C4-2B (cell line): ENCODE results near the gene ABCG2.

Experiments
- ZFX ChIP-seq: fragments of 450-650 bp; IDR thresholded peaks from 2 replicates; pipeline ENCODE4 v1.6.1; 2017
- TF ChIP-seq, protein P1 (sequence below): fragments of 450-650 bp; conservative IDR thresholded peaks from 2 replicates; pipeline ENCODE4 v1.5.1; 2017; ENCODE audit warnings: mild to moderate bottlenecking

DNA sequence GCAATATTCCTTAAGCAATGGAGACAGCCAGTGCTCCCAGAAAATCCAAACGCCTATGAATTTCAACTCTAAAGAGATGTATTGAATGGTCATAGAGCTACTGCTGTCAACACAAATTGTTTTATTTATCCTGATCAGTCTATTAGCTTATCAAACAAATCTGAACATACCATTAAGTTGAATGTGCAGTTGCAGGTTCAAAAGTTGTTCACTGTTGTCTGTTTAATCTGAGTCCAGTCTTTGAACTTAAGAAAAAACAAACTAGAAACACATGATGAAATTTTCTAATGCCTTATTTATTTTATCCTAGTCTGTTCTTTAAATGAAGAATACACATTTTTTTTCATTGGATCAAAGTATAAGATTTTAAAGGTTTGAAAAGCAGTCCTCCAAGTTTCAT lies 77.8 kb downstream of the ABCG2 start:
- TF ChIP-seq, protein P1, sequence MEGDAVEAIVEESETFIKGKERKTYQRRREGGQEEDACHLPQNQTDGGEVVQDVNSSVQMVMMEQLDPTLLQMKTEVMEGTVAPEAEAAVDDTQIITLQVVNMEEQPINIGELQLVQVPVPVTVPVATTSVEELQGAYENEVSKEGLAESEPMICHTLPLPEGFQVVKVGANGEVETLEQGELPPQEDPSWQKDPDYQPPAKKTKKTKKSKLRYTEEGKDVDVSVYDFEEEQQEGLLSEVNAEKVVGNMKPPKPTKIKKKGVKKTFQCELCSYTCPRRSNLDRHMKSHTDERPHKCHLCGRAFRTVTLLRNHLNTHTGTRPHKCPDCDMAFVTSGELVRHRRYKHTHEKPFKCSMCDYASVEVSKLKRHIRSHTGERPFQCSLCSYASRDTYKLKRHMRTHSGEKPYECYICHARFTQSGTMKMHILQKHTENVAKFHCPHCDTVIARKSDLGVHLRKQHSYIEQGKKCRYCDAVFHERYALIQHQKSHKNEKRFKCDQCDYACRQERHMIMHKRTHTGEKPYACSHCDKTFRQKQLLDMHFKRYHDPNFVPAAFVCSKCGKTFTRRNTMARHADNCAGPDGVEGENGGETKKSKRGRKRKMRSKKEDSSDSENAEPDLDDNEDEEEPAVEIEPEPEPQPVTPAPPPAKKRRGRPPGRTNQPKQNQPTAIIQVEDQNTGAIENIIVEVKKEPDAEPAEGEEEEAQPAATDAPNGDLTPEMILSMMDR, result no peak
- TF ChIP-seq ZFX, result no peak
